Thyroid gland (tissue), 4 donors: Measurements from ENCODE around the gene ZNF175. TPM values are rescaled to one million over a fixed set of nuclear protein-coding genes. Genes with fewer than 3 reads are reported as not detected.

Experiments used
- DNase-seq, 2 donors: peaks; one replicate each; pipeline ENCODE4 v3.0.0-alpha.2; 2019
- H3K27ac ChIP-seq, 3 donors: fragments of 200-600 bp; sonication (generic); 1 replicate in 2 of 3; 2 replicates in 1 of 3; pipeline ENCODE4 v1.5.1; 2016 to 2019; ENCODE audit warnings: mild to moderate bottlenecking in 1 of 3, moderate library complexity in 1 of 3
- H3K27me3 ChIP-seq: fragments of 200-600 bp; sonication (generic); one replicate; pipeline ENCODE4 v1.5.1; 2019
- H3K36me3 ChIP-seq, 2 donors: fragments of 200-600 bp; sonication (generic); one replicate each; pipeline ENCODE4 v1.5.1; 2016 to 2019
- H3K4me1 ChIP-seq, 2 donors: fragments of 200-600 bp; sonication (generic); one replicate each; pipeline ENCODE4 v1.5.1; 2017 to 2019
- H3K4me3 ChIP-seq, 3 donors: fragments of 200-600 bp; sonication (generic); replicated peaks in 1 of 3; 1 replicate in 2 of 3; 2 replicates in 1 of 3; pipeline ENCODE4 v1.5.1; 2016; ENCODE audit warnings: mild to moderate bottlenecking in 1 of 3
- H3K9me3 ChIP-seq: fragments of 200-600 bp; sonication (generic); one replicate; pipeline ENCODE4 v1.5.1; 2017
- POLR2A ChIP-seq, 2 donors: fragments of 450-650 bp; IDR thresholded peaks; one replicate each; pipeline ENCODE4 v1.6.1; 2017; ENCODE audit warnings: antibody characterized with exemption in 2 of 2, mild to moderate bottlenecking in 2 of 2, moderate library complexity in 1 of 2
- WGBS, 2 donors: methylation state at CpG; one replicate each; pipeline ENCODE4 v1.1.5; 2017; 5-methylcytosine and 5-hydroxymethylcytosine counted together
- intact Hi-C: fragments of 100-400 bp; cut with DNase I; formaldehyde crosslinking; loops from one replicate; pipeline ENCODE4 v1.15.1; 2023
- total RNA-seq, 4 donors: library from RNA; depleted of rRNA; stranded (reverse); fragments of >200 nt; gene quantifications; one replicate each; pipeline ENCODE4 v1.2.3, GENCODE V29; 2016
- TF ChIP-seq, protein P1 (sequence below), 6 experiments: fragments of 200-600 bp in 3 of 6; fragments of 450-650 bp in 3 of 6; sonication (generic) in 3 of 6; IDR thresholded peaks; one replicate each; pipeline ENCODE4 v1.5.1; 2016 to 2019; ENCODE audit warnings: antibody characterized with exemption in 6 of 6, mild to moderate bottlenecking in 2 of 6, inconsistent platforms in 1 of 6, moderate library complexity in 1 of 6

The ZNF175 gene
- total RNA-seq, 4 donors from 2014 or later = 9.0 to 12.9 (median 9.4) TPM

DNA sequence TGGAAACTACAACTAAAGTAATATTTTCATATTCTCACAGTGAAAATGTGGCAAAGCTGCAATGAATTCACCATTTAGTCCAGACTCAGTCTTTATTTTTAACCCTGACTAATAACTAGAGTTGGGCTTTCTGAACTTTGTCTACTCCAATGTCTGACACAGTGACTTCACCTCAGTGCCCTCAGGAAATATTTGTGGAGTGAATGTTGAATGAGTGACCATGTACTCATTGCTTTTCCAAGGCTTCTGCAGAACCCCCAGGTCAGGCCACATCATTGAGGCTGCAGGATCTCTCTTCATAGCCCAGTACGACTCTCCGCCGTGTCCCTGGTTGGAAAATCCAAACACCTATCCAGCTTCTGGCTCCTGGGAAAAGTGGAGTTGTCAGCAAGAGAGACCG, 1.8 kb downstream of the ZNF175 start:
- DNase-seq = no peak
- Histone ChIP-seq H3K36me3 (peaks cover 5 to 6% of the 10 kb centered on the region in 2 donors), H3K4me1 (peaks cover 10 to 17% of the 10 kb centered on the region in 2 donors), H3K9me3 (no peaks in the 10 kb centered on the region), H3K27ac (no peak overlapping the region), H3K27me3 (no peaks in the 10 kb centered on the region), H3K4me3 (no peak overlapping the region)
- intact Hi-C loops = no loop called here
- WGBS, 2 donors = 88 to 96% methylated on average over 3 to 4 of the region's 4 CpGs
- TF ChIP-seq, protein P1, sequence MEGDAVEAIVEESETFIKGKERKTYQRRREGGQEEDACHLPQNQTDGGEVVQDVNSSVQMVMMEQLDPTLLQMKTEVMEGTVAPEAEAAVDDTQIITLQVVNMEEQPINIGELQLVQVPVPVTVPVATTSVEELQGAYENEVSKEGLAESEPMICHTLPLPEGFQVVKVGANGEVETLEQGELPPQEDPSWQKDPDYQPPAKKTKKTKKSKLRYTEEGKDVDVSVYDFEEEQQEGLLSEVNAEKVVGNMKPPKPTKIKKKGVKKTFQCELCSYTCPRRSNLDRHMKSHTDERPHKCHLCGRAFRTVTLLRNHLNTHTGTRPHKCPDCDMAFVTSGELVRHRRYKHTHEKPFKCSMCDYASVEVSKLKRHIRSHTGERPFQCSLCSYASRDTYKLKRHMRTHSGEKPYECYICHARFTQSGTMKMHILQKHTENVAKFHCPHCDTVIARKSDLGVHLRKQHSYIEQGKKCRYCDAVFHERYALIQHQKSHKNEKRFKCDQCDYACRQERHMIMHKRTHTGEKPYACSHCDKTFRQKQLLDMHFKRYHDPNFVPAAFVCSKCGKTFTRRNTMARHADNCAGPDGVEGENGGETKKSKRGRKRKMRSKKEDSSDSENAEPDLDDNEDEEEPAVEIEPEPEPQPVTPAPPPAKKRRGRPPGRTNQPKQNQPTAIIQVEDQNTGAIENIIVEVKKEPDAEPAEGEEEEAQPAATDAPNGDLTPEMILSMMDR (IDR thresholded peaks at IDR 0.05) = no peak
- no peak for TF ChIP-seq POLR2A (IDR thresholded peaks at IDR 0.05)

DNA sequence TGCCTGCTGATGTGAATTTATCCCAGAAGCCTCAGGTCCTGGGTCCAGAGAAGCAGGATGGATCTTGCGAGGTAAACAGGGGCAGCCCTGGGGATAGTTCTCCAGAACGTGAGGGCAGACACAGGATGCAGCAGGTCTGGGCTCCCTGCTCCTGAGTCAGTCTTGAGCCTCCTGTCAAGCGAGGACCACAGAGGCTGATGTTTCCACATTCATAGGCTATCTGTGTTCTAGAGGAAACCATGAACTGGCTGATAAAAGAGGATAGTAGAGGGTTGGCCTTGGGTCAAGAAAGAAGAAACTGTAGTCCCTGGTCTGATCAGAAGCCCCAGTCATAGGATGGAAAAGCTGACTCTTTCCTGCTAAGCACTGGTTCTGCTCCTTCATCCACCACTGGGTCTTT, 2.2 kb downstream of the ZNF175 start:
- H3K9me3 ChIP-seq = no peaks in the 10 kb centered on the region
- no peak for TF ChIP-seq POLR2A (IDR thresholded peaks at IDR 0.05)
- TF ChIP-seq, protein P1 (IDR thresholded peaks at IDR 0.05) = no peak
- intact Hi-C loops = no loop called here
- H3K4me1 ChIP-seq = peaks cover 10 to 17% of the 10 kb centered on the region in 2 donors
- H3K36me3 ChIP-seq = peaks cover 5 to 6% of the 10 kb centered on the region in 2 donors
- no peaks in the 10 kb centered on the region for H3K27me3 ChIP-seq
- no peak overlapping the region for H3K27ac ChIP-seq
- 87 to 93% methylated on average over 3 of the region's 3 CpGs for WGBS, 2 donors
- DNase-seq = no peak
- no peak overlapping the region for H3K4me3 ChIP-seq

DNA sequence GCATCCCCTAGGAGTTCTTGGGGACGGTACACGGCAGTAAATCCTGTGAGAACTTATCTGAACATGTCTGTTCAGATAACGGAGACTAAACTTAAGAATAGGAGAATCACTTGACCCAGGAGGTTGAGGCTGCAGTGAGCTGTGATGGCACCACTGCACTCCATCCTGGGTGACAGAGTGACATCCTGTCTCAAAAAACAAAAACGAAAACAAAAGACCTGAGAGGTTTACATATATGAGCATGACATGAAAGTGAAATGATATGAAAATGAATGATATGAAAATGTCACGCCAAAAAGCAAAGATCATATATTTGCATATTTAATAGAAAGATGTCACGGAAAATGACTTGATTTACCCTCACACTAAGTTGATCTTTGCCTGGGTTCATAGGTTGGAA, 5.8 kb downstream of the ZNF175 start:
- Histone ChIP-seq H3K27me3 (no peaks in the 10 kb centered on the region), H3K36me3 (peaks cover 9 to 15% of the 10 kb centered on the region in 2 donors), H3K4me1 (peaks cover 7 to 14% of the 10 kb centered on the region in 2 donors), H3K9me3 (no peaks in the 10 kb centered on the region), H3K27ac (no peak overlapping the region), H3K4me3 (no peak overlapping the region)
- WGBS, 2 donors = 94 to 95% methylated on average over 6 of the region's 6 CpGs
- TF ChIP-seq, protein P1 (IDR thresholded peaks at IDR 0.05) = no peak
- TF ChIP-seq POLR2A (IDR thresholded peaks at IDR 0.05) = no peak
- no peak for DNase-seq
- intact Hi-C loops = no loop called here

DNA sequence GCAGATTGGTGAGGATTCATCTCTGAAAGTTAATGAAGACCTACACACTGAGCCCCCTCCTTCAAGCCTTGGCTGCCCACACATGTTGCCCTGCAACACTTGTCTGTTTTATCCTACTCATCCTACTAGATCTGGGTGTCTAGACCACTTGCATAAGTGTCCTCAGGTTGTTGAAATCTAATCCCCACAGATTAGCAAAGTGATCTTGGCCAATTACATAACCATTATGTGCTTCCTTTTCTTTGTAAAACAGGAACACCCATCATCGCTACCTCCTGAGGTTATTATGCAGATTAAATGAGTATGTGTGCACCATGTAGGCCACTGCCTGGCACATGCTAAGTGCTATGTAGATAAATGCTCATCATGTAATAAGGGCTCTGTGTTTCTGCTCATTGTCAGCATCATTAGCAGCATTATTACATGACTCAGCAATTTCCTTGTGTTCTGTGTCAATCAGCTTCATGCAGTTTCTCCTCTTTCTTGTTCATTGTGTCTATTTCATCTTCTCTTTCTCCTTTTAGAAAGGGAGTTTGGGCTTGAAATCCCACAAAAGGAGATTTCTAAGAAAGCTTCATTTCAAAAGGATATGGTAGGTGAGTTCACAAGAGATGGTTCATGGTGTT, 15.1 kb downstream of the ZNF175 start:
- H3K4me3 ChIP-seq = no peak overlapping the region
- DNase-seq = no peak
- no peaks in the 10 kb centered on the region for H3K4me1 ChIP-seq
- intact Hi-C loops = no loop called here
- TF ChIP-seq, protein P1 (IDR thresholded peaks at IDR 0.05) = no peak
- TF ChIP-seq POLR2A (IDR thresholded peaks at IDR 0.05) = no peak
- 85 to 96% methylated on average over 1 of the region's 1 CpG for WGBS, 2 donors
- no peaks in the 10 kb centered on the region for H3K27me3 ChIP-seq
- no peaks in the 10 kb centered on the region for H3K9me3 ChIP-seq
- H3K27ac ChIP-seq = no peak overlapping the region
- H3K36me3 ChIP-seq = peaks cover 22 to 34% of the 10 kb centered on the region in 2 donors

DNA sequence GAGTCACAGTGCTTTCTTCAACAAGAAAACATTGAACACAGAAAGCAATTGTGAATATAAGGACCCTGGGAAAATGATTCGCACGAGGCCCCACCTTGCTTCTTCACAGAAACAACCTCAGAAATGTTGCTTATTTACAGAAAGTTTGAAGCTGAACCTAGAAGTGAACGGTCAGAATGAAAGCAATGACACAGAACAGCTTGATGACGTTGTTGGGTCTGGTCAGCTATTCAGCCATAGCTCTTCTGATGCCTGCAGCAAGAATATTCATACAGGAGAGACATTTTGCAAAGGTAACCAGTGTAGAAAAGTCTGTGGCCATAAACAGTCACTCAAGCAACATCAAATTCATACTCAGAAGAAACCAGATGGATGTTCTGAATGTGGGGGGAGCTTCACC, 15.7 kb downstream of the ZNF175 start:
- DNase-seq = no peak
- no peaks in the 10 kb centered on the region for H3K27me3 ChIP-seq
- no peaks in the 10 kb centered on the region for H3K9me3 ChIP-seq
- intact Hi-C loops = no loop called here
- H3K4me1 ChIP-seq = no peaks in the 10 kb centered on the region
- H3K36me3 ChIP-seq = peaks cover 16 to 31% of the 10 kb centered on the region in 2 donors
- 95% methylated on average over 4 of the region's 4 CpGs for WGBS, 2 donors
- no peak overlapping the region for H3K4me3 ChIP-seq
- no peak overlapping the region for H3K27ac ChIP-seq
- TF ChIP-seq POLR2A (IDR thresholded peaks at IDR 0.05) = no peak
- TF ChIP-seq, protein P1 (IDR thresholded peaks at IDR 0.05) = no peak
